NOMO-1 treated with dmso at 0.1 percent for 144 hours (cell line): ENCODE measurements around the gene HSPA13.
"Not testable (repeated sequence)": the region's sequence is repeated elsewhere in the genome, so short reads cannot be mapped to it uniquely, and the experiment has no call there.

Experiments used
- DNase-seq: peaks from one replicate; lab custom pipeline; 2025; ENCODE audit not compliant: unreplicated experiment; lab: John Stamatoyannopoulos, UW

HSPA13 gene, protein sequence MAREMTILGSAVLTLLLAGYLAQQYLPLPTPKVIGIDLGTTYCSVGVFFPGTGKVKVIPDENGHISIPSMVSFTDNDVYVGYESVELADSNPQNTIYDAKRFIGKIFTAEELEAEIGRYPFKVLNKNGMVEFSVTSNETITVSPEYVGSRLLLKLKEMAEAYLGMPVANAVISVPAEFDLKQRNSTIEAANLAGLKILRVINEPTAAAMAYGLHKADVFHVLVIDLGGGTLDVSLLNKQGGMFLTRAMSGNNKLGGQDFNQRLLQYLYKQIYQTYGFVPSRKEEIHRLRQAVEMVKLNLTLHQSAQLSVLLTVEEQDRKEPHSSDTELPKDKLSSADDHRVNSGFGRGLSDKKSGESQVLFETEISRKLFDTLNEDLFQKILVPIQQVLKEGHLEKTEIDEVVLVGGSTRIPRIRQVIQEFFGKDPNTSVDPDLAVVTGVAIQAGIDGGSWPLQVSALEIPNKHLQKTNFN

DNA sequence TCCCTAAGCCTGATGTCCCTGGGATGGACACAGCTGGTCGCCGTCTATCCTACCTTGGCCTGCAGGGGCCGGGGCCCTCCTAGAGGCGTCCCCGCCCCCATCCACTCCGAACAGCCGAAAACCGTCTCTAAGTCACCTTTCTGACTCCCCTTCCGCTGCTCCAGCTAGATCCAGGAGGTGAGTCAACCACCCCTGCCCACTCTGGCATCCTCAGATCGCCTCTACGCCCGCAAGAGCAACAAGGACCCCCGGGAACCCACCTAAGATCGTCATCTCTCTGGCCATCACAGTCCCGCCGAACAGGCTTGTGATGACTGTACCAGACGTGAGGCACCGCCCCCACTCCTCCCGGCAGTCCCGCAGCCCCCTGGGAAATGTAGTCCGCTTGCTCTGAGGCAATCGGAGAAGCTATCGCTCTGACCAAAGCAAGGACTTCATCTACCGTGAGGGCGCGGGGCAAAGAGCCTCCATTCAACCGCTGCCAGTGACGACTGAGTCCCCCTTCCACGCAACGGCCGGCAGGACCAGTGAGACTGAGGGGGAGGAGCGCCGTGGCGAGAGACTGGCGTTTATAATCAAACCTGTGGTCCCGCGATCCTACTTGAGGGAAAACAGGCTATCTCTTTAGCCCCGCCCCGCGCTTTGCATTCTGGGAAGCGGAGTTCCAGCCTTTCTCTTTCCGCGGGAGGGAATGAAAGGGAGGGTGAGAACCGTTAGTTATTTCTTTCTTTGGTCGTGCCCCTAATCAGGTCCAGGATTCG, at the start of gene HSPA13:
TSS of gene HSPA13 (minus strand) at position 312 of the 761 bp plus-strand sequence. CDS start at position 285, 27 bp downstream.
- DNase-seq: peak; percentile 99

- DNase-seq: no peak
These were observed 36.0 kb upstream of the HSPA13 start for GRCh38 chr21:14418920-14419319.

- DNase-seq: peak; percentile 14
These were observed 32.1 kb upstream of the HSPA13 start for GRCh38 chr21:14414932-14415508.

DNA sequence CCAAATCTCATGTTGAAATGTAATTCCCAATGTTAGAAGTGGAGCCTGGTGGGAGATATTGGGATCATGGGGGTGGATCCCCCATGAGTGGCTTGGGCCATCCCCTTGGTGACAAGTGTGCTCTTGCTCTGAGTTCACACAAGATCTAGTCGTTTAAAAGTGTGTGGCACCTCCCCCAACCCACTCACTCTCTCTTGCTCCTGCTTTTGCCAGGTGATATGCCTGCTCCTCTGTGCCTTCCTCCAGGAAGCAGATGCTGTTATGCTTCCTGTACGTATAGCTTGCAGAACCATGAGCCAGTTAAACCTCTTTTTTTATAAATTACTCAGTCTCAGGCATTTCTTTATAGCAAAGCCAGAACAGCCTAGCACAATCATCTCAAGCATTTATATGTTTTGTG, 23.0 kb upstream of the HSPA13 start:
- no peak for DNase-seq

DNA sequence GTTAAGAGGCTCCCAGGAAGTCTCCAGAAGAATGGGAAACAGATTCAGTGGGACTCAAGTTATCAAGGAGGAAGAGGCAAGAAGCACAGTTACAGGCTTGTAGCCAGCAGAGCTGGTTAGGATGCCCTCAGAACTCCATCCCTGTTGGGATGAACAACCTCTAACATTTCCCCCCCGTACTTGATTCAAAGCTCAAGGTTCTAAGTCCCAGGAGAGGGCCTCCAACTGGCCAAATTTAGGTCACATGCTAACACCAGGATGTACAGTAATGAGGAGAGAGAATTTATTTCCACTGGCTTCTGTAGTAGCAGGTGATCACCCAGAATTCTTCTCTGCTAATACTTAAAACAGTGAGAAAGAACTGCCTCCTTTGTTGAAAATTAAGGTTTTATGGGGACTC, 22.3 kb upstream of the HSPA13 start:
- DNase-seq: no peak

DNA sequence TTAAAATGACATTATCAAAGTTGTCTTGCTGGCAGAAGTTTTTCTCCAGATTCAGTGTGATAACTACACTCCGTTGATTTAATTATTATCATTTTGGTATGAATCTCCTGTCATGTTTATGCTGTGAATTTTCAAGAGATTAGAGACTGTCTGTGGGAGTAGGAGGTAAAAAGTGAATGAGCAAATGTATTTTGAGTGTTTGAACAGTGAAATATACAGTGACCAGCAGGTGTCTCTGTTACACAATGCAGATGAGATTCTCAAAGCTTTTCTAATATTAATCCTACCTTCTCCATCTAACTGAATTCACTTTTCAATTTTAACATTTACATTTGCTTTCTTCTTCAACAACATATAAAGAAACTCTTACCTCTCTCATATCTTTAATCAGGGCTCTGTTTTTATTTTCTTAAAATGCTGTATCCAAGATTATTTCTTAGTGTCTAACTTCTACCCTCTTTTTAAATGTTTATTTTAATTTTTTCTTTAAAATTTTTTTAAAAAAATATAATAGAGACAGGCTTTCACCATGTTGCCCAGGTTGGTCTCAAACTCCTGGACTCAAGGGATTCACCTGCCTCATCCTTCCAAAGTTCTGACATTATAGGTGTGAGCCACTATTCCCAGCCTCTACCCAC, 20.9 kb upstream of the HSPA13 start:
- no peak for DNase-seq

DNA sequence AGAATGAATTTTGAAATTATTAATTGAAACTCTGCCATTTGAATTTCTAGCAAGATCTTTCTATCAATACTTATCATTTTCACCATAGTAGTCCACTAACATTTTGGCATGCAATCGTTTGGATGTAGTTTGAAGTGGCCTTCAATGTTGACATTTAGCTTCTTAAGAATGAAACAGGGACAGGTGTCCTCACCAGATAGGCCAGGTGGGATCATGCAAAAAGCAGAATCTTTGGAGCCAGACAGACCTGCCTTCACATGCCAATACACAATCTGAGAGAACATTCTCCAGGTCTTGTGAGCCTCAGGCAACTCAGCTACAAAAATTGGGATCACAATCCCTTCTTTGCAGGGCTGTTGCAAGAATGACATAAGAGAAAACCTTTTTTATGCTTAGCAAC, 18.3 kb upstream of the HSPA13 start:
- no peak for DNase-seq

DNA sequence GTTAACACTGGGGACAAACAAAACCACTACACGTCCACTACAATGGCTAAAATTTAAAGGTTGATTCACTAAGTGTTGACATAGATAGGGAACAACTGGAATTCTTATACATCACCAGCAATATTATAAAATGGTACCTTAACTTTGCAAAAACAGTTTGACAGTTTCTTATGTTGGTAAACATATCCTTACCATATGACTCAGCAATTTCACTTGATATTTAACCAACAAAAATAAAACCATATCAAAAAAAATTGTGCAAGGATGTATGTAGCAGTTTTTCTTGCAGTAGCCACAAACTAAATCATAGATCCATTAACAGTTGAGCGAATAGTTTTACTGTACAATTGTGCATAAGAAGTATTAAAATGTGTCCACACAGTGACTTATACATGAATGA, 5.3 kb upstream of the HSPA13 start:
- no peak for DNase-seq

DNA sequence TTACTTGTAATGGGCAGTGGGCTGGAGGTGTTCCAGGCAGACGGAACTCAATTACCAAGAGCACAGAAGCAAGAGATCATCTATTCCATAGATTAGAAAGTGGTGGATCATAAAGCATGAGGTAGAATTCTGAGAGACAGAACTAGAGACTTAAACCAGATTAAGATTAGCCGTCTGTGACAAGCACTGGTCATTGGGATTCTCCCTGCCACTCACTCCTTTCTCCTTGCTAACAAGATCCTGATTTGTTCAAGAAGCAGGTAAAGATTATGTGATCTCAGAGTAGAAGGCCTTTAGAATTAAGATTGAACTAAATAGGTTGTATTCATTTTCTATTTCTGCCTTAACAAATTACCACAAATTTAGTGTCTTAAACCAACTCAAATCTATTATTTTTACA, 1.5 kb upstream of the HSPA13 start:
- no peak for DNase-seq

DNA sequence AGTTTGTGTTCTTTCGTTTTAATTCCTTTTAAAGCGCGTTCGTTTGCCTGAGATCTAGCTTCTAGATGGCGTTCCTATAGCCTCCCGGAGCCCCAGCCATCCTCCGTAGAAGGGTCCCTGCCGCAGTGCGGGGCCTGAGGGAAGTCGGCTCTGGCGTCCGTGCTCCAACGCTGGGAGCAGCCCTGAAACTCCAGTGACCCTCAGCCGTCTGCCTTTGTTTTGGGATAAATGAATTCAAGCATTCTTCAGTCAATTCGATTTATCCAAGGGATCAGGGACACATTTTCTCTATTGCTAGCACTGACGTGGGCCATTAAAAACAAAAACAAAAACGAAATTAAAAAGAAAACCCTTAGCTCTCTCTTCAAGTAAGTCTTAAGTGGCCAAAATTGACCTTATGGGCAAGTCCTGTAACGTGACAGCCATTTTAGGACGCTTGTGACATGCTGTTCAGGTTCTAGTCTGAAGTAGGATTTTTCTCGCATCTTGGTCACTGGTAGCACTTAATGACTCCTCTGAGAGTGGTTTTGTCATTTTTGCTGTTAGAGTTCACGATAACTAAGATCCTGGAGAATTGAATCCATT, 742 bp upstream of the HSPA13 start:
- no peak for DNase-seq

GRCh38 chr21:14382486-14382834, 486 bp downstream of the HSPA13 start:
- no peak for DNase-seq

GRCh38 chr21:14376854-14377253, 6.1 kb downstream of the HSPA13 start:
- no peak for DNase-seq

DNA sequence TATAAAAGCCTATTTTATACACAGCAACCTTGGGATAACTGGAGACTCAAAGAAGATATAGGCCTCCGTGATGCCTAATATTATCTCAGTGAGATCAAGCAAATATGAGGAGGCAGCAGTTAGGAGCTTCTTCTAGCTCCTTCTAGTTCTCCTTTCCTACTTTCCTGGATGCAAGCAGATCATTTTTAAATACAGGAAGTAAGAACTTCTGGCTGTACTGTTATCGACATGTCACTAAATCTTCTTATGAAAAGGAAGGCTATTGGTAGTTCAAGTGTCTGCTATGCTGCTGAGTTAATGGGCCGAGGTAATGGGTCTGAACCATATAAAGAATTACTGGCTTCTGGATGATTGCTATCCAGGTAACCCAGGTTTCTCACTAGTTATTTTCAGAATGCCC, 15.9 kb downstream of the HSPA13 start:
- DNase-seq: peak; percentile 30

DNA sequence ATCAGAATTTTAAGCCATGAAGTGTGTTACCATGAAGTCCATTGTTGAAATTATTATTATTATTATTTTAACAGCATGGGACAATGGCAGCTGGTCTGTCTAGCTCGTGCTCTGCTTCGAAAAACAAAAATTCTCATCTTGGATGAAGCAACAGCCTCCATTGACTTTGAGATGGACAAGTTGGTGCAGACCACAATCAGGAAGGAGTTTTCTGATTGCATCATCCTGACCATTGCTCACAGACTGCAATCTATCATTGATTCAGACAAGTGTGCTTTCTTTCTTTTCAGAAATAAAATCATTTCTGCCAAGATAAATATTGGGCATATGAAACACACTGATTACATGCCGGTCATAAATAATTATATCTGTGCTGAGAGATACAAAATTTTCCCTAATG, 21.0 kb downstream of the HSPA13 start:
- peak; percentile 70 for DNase-seq

GRCh38 chr21:14358775-14359174, 24.2 kb downstream of the HSPA13 start:
- DNase-seq: no peak

- no peak for DNase-seq
These were observed 26.2 kb downstream of the HSPA13 start for GRCh38 chr21:14356746-14357145.

DNA sequence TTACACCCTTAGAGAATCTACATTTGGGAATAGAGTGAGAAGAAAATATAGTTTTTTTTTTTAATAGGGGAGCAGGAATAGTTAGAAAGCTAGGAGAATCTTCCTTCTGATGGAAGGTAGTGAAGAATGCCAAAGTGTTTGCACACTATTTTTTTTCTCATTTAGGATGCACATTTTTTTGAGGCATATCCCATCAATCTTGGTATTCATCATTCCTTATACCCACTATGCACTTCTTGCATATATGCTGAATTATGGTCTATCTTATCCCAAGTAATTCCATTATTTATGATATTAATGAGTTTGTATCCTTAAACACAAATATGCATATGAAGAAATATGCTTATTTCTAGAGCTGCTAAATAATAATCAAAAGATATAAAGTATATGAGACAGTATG, 28.4 kb downstream of the HSPA13 start:
- DNase-seq: no peak

- no peak for DNase-seq
These were observed 29.2 kb downstream of the HSPA13 start for GRCh38 chr21:14353726-14354125.

DNA sequence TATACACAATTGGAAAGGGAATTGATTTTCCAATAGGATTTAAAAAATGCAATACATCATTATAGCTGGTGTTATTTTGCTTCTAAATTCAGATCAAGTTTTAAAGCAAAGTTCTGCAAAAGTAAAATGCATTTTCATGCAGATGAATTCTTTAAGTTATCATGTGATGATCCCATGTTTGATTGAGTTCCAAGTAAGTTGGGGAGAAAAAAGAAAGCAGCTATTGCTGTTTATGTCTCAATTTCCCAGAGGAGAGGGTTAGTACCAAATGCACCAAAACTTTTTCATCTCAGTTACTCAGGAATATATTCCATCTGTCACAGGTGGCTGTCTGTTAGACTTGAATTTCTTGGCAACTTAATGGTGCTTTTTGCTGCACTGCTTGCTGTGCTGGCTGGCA, 29.7 kb downstream of the HSPA13 start:
- DNase-seq: no peak

GRCh38 chr21:14327346-14327745, 55.6 kb downstream of the HSPA13 start:
- not testable (repeated sequence) for DNase-seq

DNA sequence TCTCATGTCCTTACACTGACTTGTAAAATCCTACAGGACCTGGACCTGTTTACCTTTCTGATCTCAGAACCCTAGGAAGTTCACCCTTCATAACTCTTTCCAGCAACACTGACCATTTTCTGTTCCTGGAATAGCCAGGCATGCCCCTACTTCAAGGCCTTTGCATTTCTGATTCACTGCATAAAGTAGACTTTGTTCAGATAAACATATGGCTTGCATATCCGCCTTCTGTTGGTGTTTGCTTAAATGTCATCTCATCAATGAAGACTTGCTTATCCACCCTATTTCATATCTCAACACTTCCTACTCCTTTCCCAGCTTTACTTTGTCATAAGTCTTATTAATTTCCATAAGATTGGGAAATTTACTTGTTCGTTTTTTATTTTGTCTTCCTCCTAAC, 57.4 kb downstream of the HSPA13 start:
- DNase-seq: no peak
